Activated CD8-positive, alpha-beta memory T cell treated with anti-CD3 and anti-CD28 coated beads, Interleukin-2, amount 50 U/mL, for 1 hour (primary cell): ENCODE results near the gene KIAA1671.

ENCODE experiments used
- DNase-seq: peaks from one replicate; pipeline ENCODE4 v3.0.0-alpha.2; 2020; ENCODE audit errors: extremely low read depth

KIAA1671 gene

DNA sequence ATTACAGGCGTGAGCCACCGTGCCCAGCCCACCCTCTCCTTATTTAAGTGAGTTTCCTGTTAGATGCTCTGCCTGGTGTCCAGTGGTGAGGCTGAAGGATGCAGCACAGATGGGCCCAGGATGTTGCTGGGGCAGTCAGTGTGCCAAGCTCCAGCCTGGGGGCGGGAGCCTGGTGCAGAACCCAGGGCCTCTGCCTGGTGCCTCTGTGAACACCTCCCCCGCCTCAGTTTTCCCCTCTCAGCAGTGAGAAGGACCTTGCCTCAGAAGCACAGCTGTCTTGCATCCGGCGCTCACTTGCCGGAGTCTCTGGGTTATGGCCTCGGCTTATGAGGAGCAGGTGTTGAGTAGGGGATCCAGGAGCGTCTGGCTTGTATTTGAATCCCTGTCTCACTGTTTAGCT, 116.2 kb downstream of the KIAA1671 start:
- no peak for DNase-seq

DNA sequence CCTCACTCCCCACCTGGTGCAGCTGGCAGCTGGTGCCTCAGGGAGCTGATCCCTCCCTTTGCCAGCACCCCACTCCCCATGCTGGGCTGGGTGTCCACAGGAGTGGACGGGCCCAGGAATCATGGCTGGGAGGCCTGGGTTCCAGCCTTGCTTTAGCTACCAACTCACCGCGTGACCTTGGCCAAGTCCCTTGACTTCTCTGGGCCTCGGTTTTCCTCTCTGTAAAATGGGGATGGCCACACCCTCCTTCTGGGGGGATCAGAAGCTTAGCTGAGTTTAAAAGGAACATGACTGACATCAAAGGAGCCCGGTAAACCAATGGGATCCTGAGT, 116.9 kb downstream of the KIAA1671 start:
- no peak for DNase-seq

DNA sequence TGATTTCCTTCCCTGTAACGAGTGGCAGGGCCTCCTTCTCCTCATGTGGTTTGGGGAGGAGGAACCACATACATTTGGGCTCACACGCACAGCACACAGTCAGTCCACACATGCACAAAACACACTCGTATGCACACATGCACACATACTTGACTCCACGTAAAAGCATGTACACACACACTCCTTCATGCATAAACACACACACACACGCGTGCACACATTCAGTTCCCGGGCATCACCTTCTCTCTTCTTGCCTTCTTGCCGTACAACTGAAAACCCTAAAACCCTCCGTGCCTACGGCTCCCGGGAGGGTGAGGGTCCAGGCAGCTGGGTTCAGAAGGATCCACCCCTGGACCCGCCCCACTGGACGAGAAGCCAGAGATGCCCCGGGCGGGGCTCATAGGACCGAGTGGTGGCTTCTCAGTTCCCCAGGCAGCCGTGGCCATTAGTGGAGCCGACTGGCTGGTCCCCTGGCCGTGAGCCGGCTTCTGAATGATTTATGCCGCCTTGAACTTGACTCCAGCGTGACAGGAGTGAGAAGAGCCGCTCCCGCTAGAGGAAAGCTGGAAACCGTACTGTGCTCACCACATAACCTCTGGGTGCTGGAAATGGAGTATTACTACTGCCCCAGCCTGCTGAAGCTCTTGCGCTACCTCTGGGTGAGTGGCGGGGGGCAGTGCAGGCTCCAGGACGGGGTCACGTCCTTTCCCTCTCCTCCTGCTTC, 117.4 kb downstream of the KIAA1671 start:
- no peak for DNase-seq

DNA sequence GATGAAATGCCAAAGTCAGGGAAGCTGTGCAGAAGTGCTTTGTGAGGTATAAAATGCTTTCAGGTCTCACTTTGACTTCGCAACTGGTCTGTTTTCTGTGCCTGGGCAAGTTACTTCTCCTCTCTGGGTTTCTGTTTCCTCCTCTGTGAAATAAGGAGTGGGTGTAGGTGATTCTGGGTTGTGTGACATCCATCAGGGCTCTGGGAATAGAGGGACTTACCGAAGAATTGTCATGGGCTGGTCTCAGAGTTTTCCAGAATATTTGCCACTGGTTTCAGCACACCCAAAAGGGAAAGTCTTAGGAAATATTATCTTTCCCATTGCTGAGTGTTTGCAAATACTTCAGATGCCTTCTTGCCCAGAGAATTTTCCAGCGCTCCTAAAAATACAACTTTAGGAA, 118.4 kb downstream of the KIAA1671 start:
- no peak for DNase-seq

DNA sequence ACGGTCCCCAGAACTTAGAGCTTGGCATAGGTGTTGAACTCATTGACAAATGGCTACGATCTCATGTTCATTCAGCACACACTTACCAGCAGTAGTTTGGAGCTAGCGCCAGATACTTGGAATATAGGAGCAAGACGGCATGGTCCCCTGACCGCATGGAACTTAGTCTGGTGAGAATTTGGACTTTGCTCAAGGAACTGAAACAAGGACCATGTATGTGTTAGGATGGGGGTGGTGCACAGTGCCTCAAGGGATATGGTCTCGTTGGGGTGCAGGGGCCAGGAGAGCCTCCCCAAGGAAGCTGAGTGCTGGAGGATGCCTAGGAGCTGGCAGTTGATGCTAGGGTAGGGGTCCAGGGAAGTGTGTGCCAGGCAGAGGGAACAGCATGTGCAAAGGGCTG, 119.2 kb downstream of the KIAA1671 start:
- no peak for DNase-seq

DNA sequence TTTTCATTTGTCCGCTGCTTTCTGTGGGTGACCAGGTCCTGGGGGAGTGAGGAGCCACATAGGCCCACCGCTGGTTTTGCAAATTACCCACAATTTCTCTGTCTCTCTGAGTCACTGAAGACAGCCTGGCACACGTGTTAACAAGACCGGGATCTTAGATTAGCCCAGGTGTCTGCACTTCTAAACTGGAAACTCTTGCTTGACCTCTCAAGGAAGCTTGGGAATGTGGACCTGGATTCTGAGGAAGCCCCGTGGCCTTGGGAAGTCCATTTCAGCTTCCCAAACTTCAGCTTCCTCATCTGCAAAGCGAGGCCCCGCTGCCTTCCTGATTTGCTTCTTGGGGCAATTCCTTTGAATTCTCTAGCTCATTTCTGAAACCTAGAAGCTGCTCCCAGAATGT, 119.9 kb downstream of the KIAA1671 start:
- no peak for DNase-seq

DNA sequence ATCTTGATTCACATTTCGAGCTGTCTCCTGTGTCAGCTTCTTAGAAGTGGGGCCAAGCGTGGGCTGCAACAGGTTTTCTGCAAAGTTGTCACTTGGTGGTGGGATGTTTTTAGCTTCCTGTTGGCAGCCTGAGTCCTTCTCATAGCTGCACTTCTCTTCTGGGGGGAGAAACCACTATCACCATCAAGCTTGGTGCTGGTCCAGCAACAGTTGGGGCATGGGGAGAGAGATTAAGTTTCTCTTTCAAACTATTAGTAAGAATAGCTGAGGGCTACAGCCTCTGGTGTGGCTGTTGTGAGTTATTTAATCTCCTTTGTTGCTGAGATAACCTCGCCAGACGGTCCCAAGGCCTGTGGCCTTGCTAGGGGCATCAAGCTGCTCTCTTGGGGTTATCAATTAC, 123.8 kb downstream of the KIAA1671 start:
- DNase-seq, result no peak

DNA sequence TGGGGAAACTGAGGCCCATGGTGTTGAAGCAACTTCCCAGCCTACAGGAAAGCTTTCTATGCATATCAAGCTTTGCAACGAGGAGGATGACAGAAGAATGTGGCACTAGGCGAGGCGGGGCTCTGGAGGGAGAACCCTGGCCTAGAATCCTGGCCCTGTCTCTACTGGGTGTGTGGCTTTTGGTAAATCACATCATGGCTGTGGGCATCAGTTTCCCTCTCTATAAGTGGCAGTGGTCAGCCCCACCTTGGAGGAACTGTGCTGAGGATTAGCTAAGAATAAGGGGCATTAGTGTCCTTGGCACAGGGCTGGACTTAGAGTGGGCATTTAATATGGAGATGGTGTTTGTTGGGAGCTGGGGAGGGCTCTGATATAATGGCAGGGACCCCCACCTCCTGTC, 124.5 kb downstream of the KIAA1671 start:
- DNase-seq, result no peak

DNA sequence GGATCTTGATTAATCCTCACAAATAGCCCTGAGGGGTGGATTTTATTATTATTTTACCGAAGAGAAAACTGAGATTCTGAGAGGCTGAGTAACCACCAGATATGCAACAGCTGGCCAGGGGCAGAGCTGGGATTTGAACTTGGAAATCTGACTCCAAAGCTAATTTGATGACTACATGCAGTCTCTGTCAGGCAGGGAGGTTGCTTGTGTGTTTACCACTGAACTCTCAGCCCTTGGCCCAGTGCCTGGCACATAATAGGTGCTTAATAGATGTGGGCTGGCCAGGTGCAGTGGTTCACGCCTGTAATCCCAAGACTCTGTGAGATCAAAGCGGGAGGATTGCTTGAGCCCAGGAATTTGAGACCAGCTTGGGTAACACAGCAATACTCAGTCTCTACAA, 125.4 kb downstream of the KIAA1671 start:
- DNase-seq, result no peak

DNA sequence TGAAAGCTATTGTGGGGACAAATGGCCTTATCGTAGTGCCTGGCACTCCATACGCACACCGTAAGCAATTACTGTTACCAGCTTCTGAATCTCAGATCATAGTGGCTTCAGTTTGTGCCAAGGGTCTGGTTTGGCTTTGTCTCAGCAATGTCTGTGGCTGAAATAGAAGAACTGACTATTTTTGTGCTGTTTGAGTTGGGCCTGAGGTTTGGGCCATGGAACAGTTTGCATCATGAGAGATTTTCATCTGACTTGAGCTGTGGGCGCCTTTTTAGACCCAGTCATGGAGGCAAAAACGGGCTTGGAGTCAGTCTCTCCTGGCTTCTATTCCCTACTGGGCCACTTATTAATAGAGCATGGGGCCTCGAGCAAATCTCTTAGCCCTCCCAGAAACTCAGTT, 126.1 kb downstream of the KIAA1671 start:
- no peak for DNase-seq

DNA sequence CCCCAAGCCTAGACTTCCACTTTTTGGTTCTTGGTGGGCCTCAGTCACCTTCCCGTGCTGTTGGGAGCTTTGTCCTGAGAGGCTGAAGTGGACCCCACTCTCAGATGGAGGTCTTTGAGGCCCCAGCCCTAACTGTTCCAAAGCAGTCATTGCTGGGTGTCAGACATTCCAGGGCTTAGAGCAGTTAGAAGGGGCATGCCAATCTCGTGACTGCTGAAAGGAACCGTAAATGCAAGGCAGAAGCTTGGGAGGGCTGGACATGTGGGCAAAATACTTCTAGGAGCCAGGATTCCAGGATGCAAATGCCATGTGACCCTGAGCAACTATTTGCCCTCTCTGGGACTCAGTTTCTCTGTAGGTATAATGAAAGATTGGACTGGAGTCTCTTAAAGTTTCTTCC, 128.3 kb downstream of the KIAA1671 start:
- DNase-seq, result no peak

DNA sequence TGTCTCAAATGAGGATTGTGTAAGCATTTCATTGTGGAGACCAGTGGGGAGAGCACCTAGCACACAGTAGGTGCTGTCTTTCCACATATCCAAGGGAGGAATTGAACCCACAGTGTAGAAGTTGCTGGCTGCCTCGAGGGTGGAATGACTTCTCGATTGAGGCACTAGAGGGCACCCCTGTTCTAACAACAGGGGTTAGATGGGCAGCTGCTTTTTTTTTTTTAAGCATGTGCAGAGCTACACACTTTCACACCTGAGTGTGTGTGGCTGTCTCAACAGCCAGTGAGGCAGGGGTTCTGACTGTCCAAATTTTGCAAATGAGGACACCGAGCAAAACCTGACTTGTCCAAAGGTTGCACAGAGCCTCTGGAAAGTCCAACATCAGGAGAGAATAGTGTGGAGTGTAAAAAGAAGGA, 128.9 kb downstream of the KIAA1671 start:
- no peak for DNase-seq

DNA sequence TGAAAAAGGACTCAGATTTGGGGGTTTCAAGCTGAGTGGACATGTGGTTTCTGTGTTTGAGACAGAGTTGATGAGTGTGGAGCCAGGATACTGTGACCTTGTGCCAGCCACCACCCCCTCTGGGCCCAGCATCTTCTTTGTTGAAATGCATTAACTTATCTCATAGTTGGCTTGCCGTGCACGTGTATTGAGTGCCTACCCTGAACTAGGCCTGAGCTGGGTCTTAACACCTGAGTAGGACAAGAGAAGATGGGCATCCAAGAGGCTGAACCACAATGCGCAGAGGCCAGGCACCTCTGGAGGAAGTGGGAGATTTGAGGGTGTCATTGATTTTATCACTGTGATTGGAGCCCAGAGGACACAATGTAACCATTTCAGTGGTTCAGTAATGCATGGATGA, 129.6 kb downstream of the KIAA1671 start:
- no peak for DNase-seq

DNA sequence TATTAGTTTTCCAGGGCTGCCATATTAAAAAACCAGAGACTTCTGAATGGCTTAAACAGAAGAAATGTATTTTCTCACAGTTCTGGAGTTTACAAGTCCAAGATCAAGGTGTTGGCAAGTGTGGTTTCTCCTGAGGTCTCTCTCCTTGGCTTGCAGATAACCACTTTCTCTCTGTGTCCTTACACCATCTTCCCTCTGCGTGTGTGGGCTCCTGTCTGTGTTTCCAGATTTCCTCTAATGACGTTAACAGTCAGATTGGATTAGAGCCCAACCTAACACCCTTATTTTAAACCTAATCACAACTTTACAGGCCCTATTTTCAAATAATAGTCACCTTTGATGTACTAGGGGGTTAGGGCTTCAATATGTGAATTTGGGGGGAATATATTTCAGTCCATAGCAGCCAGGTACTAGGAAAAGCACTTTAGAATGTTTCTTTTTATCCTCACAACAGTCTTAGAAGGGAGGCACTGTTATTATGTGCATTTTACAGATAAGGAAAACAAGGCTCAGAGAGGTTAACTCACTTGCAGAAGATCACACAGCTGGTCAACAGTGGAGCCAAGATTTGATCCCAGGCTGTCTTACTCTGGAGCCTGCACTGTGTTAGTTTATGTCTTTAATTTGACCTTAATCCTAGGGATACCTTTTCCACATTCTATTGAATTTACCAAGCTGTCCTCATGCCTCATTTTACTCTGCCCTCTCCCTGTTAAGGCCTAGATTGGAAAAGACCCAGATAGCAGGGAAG, 130.7 kb downstream of the KIAA1671 start:
- DNase-seq, result no peak

DNA sequence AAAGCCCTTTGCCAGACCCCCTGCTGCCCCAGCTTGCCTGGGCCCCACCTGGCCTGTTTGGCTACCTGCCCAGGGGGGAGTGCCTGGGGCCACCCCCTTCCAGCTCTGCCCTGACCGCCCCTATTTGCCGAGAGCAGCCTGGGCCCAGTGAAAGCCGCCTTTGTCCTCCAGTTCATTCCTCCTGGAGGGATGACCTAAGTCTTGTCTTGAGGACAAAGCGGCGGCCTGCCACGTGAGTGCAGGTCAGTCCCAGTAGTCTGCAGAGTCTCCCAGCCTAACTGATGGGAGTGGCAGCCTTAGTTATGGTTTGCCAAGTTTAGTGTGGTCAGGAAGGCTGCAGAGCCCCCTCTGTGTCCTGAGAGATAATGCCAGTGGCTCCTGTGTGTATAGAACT, 131.3 kb downstream of the KIAA1671 start:
- no peak for DNase-seq

DNA sequence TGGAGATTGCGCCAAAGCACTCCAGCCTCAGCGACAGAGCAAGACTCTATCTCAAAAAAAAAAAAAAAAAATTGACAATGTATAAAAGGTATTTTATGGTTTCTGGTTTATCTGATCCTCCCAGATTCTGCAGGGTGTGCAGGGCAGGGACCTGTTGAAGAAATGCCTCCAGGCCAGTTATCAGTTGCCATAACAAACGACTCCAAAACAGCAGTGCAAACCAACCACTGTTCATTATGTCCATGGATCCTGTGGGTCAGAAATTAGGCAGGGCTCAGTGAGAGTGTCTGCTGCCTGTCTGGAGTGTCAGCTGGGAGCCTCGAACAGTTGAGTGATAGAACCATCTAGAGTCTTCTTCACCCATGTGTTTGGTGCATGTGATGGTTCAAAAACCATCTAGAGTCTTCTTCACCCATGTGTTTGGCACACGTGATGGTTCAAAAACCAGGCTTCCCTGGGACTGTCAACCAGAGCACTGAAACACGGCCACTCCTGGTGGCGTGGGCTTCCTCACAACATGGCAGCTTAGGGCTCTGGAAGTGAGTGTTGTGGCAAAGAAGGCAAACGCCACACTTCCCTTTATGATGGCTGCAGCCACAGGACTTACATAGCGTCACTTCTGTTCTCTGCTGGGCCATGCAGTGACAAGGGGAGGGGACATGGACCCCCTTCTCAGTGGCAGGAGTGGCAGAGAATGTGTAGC, 132.0 kb downstream of the KIAA1671 start:
- DNase-seq, result no peak

DNA sequence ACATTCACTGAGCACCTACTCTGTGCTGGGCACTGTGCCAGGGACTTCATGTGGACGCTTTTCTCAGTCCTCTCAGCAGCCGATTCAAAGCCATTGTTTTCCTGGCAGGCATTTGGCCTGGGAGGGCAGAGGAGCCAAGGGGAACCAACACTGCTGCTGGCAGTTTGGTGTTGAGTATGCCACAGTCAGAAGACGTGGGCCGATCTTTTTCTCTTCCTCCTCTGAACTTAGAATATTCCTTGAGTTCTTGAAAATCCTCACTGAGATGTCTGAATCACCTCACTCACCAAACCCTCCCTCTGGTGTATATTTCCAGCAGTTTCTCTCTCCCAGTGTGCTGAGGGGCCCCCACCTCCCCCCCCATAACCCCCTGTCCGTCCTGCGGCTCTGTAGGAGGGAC, 132.6 kb downstream of the KIAA1671 start:
- DNase-seq, result no peak

DNA sequence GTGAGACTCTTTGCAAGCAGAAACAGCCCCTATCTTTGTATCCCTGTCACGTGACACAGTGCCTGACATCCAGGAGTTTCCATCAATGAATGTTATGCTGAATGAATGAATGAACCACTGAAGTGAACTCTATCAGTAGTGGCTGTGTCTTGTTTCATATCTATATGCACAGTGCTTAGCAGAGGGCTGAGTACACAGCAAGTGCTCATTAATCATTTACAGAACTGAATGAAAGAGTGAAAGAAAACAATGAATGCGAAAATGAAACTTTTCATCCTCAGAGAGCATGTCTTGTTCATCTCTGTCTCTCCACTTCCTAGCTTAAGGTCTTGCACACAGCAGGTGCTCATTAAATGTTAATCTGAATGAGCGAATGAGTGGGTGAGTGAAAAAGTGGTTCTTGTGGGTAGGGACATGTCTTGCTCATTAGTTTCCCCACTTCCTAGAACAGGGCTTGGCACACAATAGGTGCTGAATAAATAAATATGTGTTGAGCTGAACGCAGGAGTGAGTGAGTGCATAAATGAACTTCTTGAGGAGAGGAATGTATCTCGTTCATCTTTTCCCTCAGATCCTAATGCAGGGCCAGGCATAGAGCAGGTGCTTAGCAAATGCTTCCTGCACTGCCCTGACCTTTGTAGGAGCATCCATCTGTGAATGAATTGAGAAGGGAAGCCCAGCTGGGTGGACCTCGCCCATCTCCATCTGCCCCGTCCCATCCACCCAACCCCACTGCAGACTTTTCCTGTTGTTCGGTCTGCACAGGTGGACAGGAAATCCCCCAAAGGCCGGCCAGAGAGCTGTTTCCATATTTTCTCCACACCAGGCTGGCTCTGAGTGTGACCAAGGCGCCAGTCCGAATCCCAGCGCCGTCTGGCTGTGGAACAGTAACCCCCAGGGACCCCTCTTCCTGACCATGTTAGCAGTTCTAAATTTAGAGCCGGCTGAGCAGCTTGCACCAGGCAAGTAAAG, 133.7 kb downstream of the KIAA1671 start:
- DNase-seq, result no peak

DNA sequence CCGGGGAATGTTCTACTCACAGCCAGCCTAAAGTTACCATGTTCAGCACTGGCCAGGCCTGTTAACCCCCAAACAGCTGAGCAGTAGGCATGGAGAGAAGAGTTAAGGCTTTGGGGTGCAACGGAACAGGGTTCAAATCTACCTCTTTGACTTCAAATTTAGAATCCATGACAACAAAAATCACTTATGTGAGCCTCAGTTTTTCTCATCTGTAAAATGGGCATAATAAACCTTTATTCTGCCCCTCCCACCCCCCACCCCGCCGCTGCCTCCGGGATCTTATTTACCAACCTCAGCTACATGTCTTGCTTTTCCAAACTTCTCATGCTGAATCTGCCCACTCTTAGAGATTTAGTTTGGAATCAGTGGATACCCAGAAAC, 134.4 kb downstream of the KIAA1671 start:
- no peak for DNase-seq

DNA sequence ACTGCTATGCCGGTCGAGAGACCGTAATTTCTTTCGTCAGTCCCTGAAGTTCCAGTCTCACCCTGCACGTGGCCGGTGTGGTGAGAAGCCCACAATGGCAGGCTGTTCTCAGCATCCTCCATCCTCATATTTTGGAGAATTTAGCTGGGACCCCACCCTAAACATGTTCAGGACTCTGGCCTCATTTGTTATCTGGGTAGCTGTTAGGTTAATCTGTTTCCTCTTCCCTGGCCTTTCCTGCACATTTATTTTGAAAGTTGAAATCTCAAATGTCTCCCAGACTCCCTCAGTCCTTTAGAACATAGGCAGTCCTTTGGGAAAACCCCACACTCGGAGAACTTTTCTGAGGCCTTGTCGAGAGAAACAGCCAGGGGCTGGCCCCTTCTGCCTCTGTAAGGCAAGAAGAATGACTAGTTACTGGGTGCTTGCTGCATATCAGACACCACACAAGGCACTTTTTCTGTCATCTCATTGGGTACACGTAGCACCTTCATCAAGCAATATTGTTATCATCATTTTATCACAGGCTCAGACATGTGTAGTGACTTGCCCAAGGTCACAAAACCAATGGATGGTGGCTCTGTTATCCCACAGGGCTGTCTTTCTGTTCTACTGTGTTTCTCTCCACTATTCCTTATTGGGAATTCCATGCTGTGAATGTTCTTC, 137.8 kb downstream of the KIAA1671 start:
- DNase-seq, result no peak

DNA sequence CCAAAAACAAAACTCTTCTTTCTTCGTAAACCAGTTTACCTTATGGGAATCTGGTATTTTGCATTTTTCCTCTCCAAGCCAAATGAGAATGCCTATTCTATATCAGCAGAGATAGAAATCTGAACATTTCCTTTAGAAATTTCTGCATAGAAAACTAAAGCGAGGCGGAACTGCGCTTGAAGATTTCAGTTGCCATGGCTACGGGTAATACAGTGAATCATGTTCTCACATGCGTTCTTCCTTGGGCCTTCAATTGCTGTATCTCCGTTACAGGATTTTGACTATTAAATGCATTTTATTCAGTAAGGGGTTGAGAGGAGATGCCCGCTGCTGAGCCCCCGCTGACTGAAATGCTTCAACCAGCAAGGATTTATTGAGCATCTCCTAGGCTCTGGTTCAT, 138.9 kb downstream of the KIAA1671 start:
- no peak for DNase-seq
